GF-D8 (cell line): ENCODE results near the gene CTNND2.
A peak's percentile ranks its signal among the peaks of the same experiment; 100 is the strongest.
"Not testable (repeated sequence)": the region's sequence is repeated elsewhere in the genome, so short reads cannot be mapped to it uniquely, and the experiment has no call there.

ENCODE experiments used
- DNase-seq: peaks from one replicate; lab custom pipeline; 2025; lab: John Stamatoyannopoulos, UW

Gene CTNND2

DNA sequence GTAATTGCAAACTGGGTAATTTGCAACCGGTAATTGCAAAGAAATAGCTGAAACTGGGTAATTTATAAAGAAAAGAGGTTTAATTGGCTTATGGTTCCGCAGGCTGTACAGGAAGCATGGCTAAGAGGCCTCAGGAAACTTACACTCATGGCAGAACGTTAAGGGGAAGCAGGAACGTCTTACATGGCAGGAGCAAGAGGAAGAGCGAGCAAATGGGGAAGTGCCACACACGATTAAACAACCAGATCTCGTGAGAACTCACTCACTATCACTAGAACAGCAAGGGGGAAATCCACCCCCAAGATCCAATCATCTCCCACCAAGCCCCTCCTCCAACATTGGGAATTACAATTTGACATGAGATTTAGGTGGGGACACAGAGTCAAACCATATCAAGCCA, 590.6 kb downstream of the CTNND2 start:
- DNase-seq = not testable (repeated sequence)

DNA sequence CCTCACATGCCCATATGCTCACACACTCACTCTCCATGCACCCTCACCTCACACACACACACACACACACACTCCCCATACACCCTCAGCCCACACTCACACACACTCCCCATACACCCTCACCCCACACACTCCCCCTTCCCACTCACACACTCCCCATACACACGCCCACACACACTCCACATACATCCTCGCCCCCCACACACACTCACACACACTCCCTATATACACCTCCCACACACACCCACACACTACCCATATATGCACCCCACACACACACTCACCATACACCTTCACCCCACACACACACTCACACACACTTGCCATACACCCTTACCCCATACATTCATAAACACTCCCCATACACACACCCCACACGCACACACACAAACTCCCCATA, 592.5 kb downstream of the CTNND2 start:
- no peak for DNase-seq

DNA sequence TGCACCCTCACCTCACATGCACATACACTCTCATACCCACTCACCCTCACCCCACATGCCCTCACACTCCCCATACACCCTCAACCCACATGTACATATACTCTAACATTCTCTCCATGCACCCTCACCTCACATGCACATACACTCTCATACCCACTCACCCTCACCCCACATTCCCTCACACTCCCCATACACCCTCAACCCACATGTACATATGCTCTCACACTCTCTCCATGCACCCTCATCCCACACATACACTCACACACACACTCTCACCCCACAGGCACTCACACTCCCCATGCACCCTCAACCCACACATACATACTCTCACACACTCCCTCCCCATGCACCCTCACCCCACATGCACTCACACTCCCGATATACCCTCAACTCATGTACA, 593.0 kb downstream of the CTNND2 start:
- DNase-seq = no peak

DNA sequence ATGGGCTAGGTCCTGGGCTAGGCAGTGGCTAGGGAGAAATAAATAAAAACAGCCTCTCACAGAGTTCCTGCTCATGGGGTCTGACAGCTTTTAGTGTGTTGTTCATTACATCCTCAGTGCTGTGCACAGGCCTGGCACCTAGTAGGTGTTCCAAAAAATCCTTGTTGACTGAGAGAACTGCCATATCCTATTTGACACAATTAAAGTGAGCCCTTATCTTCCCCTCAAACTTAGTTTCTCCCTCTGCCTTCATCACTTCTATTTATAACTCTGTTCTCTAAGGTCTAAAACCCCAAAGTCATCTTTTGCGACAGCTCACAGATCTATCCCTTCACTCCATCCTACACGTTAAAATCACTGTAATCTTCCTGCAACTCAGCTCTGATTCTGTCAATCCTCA, 594.1 kb downstream of the CTNND2 start:
- DNase-seq = no peak

DNA sequence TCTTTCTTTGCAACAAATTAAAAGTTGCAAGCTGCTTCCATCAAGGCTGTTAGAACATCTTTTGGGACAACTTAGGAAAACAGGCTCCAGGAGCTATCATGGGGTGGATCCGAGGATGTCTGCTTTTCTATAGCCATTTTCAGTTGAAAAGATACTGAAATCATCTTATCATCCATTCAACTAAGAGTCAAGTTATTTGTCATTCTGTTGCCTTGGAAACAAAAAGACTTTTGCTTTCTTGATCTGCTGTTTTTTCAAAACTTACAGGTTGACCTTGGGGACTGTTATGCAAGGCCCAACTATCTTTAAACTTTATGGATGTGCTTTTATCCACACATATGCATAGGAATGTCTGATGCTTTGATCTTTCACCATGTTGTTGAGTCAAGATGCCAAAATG, 597.9 kb downstream of the CTNND2 start:
- DNase-seq = no peak

DNA sequence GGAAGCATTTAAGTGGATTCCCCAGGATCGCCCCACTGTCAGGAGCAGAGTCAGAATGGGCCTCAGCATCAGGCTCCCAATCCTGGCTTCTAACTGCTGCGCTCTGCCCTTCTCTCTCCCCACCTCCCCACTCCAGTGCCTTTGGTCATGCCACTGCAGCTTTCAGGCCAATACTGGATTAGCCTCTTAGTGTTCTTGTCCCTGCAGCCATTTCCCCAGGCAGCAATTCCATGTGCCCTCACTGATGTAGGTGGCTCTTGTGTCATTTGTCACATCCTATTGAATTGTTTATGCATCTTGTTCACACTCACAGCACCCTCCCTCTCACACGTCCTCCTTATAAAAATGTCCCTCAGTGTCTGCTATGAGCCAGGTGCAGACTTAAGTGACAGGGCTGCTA, 599.0 kb downstream of the CTNND2 start:
- DNase-seq = no peak

DNA sequence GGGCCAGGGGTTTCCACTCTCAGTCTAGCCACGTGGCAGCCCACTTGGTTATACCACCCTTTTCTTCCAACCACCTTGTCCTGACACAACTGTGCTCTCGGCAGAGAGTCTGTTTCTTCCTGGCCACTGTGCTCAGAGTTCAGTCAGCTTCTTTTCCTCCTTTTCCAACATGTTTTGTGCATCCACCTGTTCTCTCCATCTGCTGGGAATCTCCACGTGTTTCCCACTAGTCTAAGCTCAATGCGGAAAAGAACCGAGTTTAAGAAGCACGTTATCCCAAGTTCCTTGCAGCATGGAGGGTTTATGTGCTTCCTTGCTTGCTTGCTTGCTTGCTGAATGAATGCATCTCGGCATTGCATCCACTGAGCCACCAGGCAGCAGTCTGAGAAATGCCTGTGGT, 599.6 kb downstream of the CTNND2 start:
- no peak for DNase-seq

DNA sequence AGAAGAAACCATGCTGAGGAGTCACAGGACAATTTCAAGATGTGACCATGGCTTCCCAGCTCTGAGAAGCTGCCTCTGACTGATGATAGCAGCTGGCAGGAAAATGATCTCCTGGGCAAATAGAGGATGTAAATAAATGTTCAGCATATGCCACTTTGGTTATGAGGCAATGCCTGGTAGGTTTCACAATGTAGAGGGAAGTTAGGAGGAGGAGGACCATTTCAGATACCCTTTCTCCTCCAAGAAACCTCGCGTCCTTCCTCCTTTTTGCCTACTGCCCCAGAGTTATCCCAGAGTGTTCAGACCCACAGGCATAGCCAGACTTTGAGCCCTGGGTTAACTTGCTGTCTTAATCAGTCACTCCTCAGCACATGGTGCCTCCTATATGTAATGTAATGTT, 601.6 kb downstream of the CTNND2 start:
- DNase-seq = peak; percentile 14

DNA sequence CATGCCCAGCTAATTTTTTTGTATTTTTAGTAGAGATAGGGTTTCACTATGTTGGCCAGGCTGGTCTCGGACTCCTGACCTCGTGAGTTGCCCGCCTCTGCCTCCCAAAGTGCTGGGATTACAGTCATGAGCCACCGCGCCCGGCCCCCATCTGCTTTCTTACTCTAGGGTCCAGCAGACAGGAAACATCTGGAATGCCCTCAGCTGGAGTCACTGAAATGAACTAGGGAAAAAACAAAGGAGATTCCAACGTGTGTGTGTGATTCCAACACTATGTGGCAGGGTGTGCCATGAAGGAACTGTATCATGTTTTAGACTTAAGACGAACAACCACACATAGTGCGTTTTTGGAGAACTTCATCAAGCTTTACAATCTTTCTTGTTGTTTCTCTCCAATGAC, 603.1 kb downstream of the CTNND2 start:
- no peak for DNase-seq

DNA sequence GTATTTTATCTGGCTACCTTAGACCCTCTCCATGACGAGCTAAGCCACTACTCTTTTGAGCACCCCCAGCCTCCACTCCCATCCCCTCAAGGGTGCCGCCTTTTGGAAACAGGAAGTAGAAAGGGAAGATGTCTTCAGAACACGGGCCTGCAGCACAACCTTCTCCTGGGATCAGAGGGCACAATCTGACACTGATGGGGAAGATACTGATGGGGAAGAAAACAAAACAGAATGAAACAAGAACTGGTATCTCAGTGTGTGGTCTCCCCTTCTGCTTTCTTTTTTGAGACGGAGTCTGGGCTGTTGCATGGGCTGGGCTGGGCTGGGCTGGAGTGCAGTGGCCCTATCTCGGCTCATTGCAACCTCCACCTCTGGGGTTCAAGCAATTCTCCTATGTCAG, 603.5 kb downstream of the CTNND2 start:
- DNase-seq = no peak

DNA sequence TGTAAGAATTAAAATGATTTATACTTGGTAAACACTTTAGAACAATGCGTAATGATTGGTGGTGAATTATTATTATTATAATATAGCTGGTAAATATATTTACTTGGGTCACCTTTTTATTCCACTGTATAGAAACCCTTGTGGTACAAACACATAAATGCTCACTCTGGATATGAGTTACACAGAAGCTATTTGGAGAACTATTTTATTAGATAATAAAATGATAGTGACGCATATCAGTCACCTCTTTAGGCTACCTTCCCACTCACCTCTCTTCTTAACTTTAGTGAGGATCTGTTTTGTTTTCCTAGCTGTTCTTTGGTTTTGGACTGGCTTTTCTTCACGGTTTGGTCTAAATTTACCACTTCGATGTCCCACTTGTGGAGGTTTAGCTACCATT, 605.4 kb downstream of the CTNND2 start:
- no peak for DNase-seq

DNA sequence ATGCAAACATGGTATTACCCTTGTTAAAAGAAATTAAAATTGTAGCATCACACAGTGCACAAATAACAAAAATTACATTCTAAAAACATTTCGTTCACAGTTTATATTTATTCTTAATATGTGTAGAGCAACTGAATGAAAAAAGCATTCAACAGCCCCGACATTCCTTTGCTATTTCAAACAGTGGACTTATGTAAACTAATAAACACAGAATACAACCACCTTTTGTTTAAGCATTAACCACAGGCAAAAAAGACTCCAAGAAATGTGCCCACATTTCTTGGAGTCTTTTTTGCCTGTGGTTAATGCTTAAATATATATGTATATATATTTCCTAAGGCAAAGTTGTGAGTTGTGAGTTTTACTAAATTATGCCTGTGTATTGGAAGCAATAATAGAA, 610.7 kb downstream of the CTNND2 start:
- DNase-seq = no peak

DNA sequence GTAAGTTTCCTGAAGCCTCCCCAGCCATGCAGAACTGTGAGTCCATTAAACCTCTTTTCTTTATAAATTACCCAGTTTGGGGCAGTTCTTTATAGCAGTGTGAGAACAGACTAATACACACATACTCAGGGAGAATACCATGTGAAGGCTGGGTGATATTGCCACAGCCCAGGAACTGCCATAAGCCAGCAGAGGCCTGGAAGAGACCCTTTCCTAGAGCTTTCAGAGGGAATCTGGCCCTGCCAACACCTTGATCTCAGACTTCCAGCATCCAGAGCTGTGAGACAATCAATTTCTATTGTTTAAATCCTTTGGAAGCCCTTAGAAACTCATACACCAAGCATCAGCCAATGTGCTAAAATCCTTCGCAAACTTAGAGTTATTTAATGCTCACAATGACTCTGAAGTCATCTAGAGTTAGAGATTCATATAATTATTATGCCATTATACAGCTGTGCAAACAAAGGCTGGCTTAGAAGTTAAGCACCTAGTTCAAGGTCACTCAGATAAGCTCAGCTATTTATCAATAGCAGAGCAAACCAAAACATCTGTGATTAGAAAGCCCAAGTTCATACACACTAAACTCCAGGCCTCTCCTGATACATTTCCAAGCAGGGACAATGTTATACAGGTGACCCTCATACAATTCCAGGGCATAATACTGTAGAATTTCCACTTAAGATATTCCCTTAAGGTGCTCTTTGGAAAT, 611.4 kb downstream of the CTNND2 start:
- no peak for DNase-seq

DNA sequence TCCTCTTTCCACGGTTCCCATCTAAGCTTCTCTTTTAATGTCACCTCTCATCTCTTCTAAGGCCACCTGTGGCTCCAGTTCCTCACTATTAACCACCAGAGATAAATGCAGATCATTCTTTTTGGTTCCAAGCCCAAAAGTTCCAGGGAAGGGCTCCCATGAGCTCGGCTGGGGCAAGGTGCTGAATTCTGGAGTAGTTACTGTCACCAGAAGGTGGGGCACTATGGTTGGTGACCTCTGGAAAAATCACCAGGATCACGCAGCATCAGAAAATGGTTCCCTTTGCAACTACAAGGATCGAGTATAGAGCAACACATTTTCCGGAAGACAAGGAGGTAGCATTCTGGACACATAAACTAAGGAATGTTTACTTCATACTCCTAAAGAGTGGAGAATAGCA, 614.5 kb downstream of the CTNND2 start:
- no peak for DNase-seq

DNA sequence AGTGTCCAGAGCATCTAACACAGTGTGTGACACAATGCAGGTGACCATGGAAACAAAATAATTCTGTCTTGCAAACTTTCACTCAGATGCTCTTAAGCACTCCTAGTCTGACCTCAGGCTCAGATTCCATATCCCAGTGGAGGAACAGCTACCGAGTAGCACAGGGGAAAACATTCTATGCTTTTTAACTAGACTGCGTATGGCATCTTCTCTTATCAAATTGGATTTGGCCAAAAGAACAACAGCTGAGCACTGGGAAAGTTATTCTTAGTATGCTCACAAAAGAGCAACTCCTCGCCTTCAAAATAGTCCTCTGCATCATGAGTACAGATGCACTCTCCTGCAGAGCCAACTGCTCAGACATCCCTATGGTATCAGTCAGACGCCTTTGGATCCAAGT, 615.0 kb downstream of the CTNND2 start:
- DNase-seq = no peak

DNA sequence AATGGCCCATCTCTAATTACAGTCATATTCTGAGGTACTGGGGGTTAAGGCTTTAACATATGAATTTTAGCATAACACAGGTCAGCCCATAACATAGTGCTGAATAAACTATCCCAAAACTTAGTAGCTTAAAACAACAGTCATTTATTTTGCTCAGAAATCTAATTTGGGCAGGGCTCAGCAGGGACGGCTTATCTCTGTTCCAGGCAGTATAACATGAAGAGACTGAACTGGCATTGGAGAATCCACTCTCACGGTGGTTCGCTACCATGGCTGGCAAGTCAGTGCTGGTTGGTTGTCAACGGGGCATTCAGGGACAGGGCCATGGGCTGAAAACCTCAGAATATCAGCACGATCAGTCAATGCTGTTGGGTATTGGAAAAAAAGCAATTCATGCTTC, 622.4 kb downstream of the CTNND2 start:
- no peak for DNase-seq

DNA sequence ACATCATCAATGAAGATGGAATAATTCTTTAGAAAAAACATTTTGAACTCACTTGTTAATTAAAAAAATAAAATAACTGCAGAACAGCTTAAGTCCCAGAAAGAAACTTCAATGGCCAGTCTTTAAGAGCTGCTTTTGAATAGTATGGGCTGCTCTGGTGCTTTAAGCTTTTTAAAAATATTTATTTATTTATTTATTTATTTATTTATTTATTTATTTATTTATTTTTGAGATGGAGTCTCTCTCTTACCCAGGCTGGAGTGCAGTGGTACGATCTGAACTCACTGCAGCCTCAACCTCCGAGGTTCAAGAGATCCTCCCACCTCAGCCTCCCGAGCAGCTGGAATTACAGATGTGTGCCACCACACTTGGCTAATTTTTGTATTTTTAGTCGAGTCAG, 626.9 kb downstream of the CTNND2 start:
- DNase-seq = no peak

DNA sequence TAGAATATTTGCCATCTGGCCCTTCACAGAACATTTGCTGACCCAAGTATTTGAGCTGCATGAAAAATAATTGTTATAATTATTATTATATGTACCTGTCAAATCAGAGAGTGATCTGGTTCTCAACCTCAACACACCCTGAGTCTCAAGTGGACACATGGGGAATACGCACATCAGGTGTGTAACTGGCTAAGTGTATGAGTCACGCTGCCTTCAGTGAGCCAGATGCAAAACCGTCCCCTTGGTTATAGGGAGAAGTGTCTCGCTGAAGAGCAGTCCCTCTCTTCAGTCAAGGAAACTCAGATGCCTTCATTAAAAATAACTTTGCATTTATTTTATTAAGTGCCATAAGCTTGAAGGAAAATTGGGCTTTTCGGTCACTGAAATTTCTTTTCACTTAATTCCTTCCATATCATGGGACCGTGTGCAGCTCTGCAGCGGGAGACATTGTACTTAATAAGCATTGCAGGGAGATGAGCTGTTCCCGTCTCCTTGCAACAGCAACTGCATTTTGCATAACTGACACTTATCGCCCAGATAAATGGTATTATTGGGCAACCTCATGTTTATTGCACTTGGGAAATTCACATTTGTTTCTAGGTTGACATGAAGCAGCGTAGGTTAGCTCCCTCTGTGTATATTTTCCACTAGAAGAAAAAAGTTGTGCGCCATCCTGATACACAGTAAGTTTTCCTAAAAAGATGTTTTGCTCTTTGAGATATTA, 630.9 kb downstream of the CTNND2 start:
- DNase-seq = no peak

DNA sequence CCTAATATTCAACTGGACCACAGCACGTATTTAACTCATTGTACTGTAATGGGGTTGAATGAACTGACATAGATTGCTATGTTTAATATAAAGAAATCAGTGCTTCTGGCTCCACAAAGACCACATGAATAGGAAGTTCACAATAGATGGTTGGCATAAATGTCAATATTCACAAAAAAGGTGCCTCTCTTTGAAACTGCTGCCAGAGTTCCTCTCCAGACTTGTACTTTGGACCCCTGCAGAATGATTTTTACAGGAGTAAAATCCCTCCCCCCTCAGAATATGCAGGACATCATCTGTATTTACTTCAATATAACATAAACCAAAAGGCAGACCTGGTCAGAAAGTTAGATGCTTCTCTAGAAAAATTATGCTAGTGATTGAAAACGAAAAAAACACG, 634.7 kb downstream of the CTNND2 start:
- DNase-seq = no peak

DNA sequence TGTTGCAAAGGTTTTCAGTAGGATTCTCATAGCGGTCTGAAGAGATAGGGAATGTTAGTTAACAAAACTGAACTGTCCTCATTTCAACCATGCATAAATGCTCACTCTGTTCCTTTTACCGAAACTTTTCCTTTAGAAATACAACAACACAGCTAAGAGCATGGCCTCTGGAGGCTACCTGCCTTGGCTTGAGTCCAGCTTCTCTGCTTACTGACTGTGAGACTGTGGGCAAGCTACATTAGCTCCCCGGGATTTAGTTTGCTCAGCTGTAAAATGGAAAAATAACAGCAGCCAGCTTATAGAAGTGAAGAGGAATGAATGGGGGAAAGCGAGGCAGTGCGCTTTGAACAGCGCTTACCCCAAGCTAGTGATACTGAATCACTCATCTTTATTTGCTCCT, 635.4 kb downstream of the CTNND2 start:
- no peak for DNase-seq

DNA sequence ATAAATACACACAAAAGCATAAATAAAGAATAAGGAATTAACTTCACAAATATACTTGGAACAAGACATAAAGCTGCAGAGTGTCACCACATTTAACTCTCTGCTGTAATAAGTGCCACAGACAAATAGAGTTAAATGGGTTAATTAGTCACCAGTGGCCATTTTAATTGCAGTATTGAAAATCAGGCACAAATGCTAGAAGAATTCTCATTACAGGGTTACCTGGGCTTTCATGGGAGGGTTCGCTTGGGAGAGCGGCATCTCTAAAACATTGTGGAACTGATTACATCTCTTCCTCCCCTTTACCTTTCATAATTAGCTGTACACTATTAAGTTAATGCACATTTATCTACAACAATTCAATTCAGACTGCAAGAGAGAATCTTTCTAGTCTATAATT, 637.9 kb downstream of the CTNND2 start:
- no peak for DNase-seq

DNA sequence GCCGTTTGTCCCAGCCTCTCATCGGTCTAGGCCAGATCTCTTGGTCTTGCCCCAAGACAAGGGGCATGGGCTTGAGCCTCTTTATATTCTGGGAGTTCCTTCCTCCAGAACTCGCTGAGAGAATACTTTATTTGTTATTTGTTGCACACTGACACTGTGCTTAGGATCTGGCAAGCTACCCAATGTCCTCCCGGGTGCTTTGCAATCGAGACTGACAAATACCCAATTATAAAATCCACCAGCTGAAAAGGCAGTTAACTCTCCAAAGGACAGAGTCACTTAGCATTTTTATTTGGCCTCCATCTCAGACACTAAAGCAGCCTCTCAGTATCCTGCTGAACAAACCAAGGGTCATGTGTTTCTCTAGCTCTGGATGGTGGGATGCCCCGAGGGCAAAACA, 643.0 kb downstream of the CTNND2 start:
- DNase-seq = no peak

DNA sequence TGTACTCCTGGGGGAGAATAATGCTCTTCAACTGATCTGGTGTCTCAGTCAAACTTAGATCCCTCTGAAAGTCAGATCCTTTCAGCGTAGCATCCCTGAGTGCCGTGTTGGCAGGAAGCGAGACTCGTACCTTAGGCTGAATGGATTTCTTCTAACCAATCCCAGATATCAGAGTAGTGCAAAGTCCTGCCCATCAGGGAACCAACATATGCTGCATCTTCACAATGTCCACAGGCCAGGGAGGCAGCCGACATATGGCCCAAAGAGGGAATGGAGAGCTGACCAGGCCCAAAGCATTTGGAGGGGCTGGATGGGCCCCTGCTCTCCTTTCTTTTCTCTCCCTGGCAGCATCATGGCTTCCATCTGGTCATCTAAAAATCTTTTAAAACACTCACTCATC, 646.2 kb downstream of the CTNND2 start:
- DNase-seq = no peak

DNA sequence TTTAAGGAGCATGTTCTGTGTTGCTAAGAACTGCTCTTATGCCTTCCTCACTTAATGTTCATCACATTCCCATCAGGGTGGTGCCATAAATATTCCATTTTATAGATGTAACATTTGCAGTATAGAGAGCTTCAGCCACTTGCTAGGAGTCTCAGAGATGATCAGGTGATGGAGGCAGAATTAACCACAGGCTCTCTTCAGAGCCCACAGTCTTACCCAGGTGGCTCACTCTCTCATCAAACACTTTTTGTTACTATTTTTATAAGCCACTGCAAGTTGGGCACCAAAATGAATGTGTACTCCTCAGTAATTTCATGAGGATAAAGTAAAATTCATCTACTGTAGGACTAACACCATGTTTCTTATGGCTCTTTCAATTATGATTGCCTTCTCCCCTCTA, 651.7 kb downstream of the CTNND2 start:
- DNase-seq = no peak
